Progenitor cell of endocrine pancreas (in vitro differentiated cells): ENCODE data around the gene ATOX1. TPM values are rescaled to one million over a fixed set of nuclear protein-coding genes. Genes with fewer than 3 reads are reported as not detected.
"Not testable (repeated sequence)": the region's sequence is repeated elsewhere in the genome, so short reads cannot be mapped to it uniquely, and the experiment has no call there.

Experiments used
- DNase-seq: peaks from one replicate; pipeline ENCODE4 v3.0.0; 2021; ENCODE audit warnings: low spot score; ENCODE audit not compliant: unreplicated experiment
- H3K27ac Mint-ChIP-seq: 2 replicates; pipeline ENCODE4 v1.8.0; 2021; ENCODE audit warnings: mild to moderate bottlenecking, moderate library complexity, mixed read lengths
- H3K27me3 Mint-ChIP-seq: 2 replicates; pipeline ENCODE4 v1.8.0; 2021; ENCODE audit warnings: mixed read lengths
- H3K36me3 Mint-ChIP-seq: 2 replicates; pipeline ENCODE4 v1.8.0; 2022; ENCODE audit warnings: mixed read lengths; ENCODE audit not compliant: insufficient read depth
- H3K4me1 Mint-ChIP-seq: 2 replicates; pipeline ENCODE4 v1.8.0; 2021; ENCODE audit warnings: low read depth, mixed read lengths
- H3K4me3 Mint-ChIP-seq: 2 replicates; pipeline ENCODE4 v1.8.0; 2021; ENCODE audit warnings: low read depth, mild to moderate bottlenecking, moderate library complexity, mixed read lengths
- H3K9me3 Mint-ChIP-seq: 2 replicates; pipeline ENCODE4 v1.8.0; 2021; ENCODE audit warnings: low read depth, mixed read lengths
- total RNA-seq: library from RNA; stranded (reverse); gene quantifications from 2 replicates; pipeline ENCODE4 v1.2.1, GENCODE V29; 2021
- TF ChIP-seq, protein P1 (sequence below): fragments of 200-600 bp; sonication (generic); IDR thresholded peaks from one replicate; pipeline ENCODE4 v1.5.0; 2021; ENCODE audit warnings: antibody characterized with exemption, mild to moderate bottlenecking; ENCODE audit not compliant: unreplicated experiment

Gene ATOX1
- total RNA-seq, 1 donor from 2014 or later: 108 TPM

DNA sequence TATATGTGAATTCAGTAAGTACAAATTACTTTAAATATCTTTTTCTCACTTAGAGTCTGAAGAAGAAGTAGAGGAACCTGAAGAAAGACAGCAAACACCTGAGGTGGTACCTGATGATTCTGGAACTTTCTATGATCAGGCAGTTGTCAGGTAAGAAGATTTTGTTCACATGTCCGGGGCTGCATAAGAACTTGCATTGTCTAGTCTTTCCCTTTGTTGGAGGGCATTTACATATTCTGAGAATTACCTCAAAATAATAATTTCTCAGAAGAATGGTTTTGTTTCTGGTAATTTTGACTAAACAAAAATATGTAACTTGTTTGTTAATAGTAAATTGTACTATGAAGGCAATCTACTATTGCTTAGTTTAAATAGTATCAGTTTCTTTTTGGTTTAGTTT, 37.0 kb upstream of the ATOX1 start:
- Mint-ChIP-seq H3K9me3 (no peaks in the 10 kb centered on the region), H3K27ac (no peak overlapping the region), H3K4me1 (no peaks in the 10 kb centered on the region), H3K27me3 (no peaks in the 10 kb centered on the region), H3K4me3 (no peak overlapping the region), H3K36me3 (peaks cover 47% of the 10 kb centered on the region)
- TF ChIP-seq, protein P1, sequence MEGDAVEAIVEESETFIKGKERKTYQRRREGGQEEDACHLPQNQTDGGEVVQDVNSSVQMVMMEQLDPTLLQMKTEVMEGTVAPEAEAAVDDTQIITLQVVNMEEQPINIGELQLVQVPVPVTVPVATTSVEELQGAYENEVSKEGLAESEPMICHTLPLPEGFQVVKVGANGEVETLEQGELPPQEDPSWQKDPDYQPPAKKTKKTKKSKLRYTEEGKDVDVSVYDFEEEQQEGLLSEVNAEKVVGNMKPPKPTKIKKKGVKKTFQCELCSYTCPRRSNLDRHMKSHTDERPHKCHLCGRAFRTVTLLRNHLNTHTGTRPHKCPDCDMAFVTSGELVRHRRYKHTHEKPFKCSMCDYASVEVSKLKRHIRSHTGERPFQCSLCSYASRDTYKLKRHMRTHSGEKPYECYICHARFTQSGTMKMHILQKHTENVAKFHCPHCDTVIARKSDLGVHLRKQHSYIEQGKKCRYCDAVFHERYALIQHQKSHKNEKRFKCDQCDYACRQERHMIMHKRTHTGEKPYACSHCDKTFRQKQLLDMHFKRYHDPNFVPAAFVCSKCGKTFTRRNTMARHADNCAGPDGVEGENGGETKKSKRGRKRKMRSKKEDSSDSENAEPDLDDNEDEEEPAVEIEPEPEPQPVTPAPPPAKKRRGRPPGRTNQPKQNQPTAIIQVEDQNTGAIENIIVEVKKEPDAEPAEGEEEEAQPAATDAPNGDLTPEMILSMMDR: no peak
- no peak for DNase-seq

DNA sequence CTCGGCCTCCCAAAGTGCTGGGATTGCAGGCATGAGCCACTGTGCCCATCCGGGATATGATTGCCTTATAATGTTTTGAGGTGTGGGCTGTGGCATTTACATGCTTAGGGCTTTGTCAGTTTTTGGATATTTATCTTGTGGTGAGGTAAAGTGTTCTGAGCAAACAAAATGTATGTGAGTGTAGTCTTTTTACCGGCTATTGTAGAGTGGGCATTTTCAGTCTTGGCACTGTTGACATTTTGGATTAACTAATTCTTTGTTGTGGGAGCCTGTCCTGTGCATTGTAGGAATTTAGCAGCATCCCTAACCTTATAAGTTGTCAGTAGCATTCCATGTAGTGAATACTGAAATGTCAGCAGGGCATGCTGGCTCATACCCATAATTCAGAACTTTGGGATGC, 34.9 kb upstream of the ATOX1 start:
- Mint-ChIP-seq H3K9me3 (no peaks in the 10 kb centered on the region), H3K4me1 (no peaks in the 10 kb centered on the region), H3K27ac (peak overlapping the region; percentile 24), H3K27me3 (no peaks in the 10 kb centered on the region), H3K36me3 (peaks cover 51% of the 10 kb centered on the region), H3K4me3 (no peak overlapping the region)
- no peak for DNase-seq
- TF ChIP-seq, protein P1: no peak

DNA sequence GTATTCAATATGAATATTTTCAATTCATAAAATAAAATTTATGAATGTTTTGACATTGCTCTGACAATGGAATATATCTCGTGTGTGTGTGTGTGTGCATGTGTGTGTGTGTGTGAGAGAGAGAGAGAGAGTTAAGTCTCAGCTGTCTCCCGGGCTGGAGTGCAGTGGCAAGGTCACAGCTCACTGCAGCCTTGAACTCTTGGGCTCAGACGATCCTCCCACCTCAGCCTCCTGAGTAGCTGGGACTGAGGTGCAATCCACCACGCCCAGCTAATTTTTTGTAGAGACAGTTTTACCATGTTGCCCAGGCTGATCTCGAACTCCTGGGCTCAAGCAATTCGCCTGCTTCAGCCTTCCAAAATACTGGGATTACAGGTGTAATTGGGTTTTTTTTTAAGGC, 29.4 kb upstream of the ATOX1 start:
- H3K27me3 Mint-ChIP-seq: no peaks in the 10 kb centered on the region
- H3K9me3 Mint-ChIP-seq: no peaks in the 10 kb centered on the region
- no peak overlapping the region for H3K27ac Mint-ChIP-seq
- H3K4me3 Mint-ChIP-seq: no peak overlapping the region
- TF ChIP-seq, protein P1: no peak
- peaks cover 25% of the 10 kb centered on the region for H3K36me3 Mint-ChIP-seq
- peaks cover 11% of the 10 kb centered on the region for H3K4me1 Mint-ChIP-seq
- DNase-seq: no peak

DNA sequence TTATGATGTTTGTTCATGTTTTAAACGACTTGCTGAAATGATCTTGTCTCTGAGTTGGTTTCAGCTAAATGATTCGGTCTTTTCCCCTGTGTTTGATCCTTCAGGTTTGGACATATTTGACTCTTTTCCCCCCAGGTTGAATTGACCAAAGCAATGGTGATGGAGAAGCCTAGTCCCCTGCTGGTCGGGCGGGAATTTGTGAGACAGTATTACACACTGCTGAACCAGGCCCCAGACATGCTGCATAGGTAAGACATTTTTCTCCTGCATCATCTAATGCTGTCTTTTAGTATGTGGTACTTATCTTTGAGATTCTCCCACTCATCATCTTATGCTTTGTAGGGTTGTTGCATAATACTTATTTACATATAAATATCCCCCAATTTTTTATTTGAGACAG, 28.0 kb upstream of the ATOX1 start:
- no peak for DNase-seq
- no peak overlapping the region for H3K4me3 Mint-ChIP-seq

DNA sequence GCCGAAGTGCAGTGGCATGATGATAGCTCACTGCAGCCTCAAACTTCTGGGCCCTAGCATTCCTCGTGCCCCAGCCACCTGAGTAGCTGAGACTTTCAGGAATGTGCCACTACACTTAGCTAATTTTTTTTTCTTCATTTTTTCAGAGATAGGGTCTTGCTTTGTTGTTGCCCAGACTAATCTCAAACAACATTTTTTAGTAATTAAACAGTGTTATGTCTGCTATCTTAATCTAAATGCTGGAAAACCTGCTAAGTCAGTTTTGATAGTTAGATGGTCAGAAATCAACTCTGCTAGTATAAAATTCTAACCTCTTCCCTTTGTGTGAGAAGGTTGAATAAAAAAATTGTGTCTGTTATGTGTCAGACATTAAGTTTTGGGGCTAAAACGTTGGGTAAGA, 25.7 kb upstream of the ATOX1 start:
- Mint-ChIP-seq H3K36me3 (peaks cover 2% of the 10 kb centered on the region), H3K9me3 (no peaks in the 10 kb centered on the region), H3K27me3 (no peaks in the 10 kb centered on the region), H3K4me1 (peaks cover 27% of the 10 kb centered on the region), H3K27ac (no peak overlapping the region), H3K4me3 (no peak overlapping the region)
- TF ChIP-seq, protein P1: no peak
- no peak for DNase-seq

More for the DNA sequence above, 28.0 kb upstream of the ATOX1 start:
- Mint-ChIP-seq H3K27me3 (no peaks in the 10 kb centered on the region), H3K4me1 (peaks cover 11% of the 10 kb centered on the region), H3K27ac (peak overlapping the region; percentile 50), H3K9me3 (no peaks in the 10 kb centered on the region), H3K36me3 (peaks cover 18% of the 10 kb centered on the region)
- TF ChIP-seq, protein P1: no peak

- H3K36me3 Mint-ChIP-seq, H3K4me3 Mint-ChIP-seq, H3K27me3 Mint-ChIP-seq, H3K9me3 Mint-ChIP-seq, H3K27ac Mint-ChIP-seq, DNase-seq: not testable (repeated sequence)
- peaks cover 32% of the 10 kb centered on the region for H3K4me1 Mint-ChIP-seq
Measured at GRCh38 chr5:151783664-151784063, 25.2 kb upstream of the ATOX1 start.
